CD4-positive, alpha-beta T cell treated with Interferon gamma for 1 hour (primary cell): Measurements from ENCODE around the gene STARD7.
"Not testable (repeated sequence)": the region's sequence is repeated elsewhere in the genome, so short reads cannot be mapped to it uniquely, and the experiment has no call there.

ENCODE experiments used
- DNase-seq: peaks from one replicate; pipeline ENCODE4 v3.0.0-alpha.2; 2020

The STARD7 gene

DNA sequence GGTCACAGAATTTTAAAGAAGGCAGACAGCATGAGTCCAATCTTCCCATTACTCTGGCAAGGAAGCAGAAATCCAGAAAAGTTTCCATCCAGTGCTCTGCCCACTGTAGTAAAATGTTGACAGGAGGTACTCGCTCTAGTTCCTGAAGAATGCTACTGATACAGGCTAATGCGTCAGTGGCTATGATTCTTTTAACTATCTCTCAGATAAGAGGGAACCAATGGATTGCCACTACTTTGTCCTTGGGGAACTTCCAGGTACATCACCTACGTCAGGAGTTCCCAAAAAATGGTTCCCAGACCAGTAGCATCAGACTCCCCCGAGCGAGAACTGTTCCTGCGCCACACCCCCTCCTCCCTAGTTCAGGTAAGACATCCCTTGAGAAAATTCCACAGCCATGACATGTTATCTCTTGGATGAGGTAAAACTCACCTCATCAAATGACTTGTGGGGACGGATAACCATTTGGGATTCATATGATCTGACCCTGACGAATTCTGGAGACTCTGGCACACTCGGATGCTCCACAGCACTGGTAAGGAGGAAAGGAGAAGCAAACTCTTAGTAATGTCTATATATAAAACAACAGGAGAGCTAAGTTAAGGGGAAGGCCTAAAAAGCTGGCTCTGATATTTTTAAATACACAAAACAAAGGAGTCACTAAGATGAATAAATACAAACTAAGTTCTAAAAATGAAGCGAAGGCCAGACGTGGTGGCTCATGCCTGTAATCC, 16.5 kb downstream of the STARD7 start:
- no peak for DNase-seq

DNA sequence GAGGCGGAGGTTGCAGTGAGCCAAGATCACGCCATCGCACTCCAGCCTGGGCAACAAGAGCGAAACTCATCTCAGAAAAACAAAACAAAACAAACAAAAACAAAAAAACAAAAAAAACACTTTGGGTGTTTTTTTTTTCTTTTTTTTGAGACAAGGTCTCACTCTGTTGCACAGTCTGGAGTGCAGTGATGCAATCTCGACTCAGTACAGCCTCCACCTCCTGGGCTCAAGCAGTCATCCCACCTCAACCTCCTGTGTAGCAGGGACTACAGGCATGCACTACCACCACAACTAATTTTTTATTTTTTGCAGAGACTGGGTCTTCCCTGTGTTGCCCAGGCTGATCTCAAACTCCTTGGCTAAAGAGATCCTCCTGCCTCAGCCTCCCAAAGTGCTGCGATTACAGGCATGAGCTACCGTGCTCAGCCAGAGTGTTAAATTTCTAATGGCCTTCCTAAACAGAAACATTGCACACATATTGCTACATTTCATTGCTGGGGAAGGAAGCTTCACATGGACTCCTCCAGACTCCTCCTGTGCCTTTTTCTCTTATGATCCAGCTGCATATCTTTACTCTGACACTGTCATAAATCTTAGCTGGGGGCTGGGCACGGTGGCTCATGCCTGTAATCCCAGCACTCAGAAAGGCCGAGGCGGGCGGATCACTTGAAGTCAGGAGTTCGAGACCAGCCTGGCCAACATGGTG, 19.7 kb downstream of the STARD7 start:
- DNase-seq = no peak

DNA sequence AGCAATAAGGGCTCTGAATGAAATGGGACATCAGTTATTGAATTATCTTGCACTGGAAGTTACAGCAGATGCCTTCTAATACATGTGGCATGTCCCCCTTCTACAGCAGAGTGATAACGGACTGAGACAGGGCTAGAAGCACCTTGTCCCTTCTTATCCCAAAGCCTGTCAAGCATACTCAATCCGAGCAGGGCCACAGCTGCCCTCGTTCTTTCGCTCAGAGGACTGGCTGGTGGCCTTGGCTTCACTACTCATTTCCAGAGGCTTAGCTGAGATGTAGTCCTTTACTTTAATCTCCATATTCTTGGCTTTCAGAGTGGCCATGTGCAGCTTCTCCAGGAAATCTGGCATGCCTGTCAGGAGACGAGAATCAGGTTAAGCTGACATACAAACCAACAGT, 22.1 kb downstream of the STARD7 start:
- DNase-seq = no peak

DNA sequence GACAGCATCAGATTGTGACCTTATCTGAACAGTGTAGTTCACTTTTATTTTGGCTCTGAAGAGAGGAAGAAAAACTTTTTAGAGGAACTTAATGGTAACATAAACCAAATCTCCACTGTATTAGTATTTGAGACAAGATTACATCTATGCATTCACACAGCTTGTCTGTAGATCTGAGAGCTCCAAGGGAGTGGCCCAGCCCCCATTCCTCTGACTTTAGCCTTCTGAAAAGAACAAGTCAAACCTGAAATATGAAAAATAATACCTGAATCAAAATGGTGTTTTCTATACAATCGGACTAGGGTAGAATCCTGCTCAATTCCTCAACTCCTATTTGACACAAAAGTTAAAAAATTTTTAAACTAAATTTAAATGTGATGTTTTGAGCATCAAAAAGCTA, 23.1 kb downstream of the STARD7 start:
- DNase-seq = no peak

DNA sequence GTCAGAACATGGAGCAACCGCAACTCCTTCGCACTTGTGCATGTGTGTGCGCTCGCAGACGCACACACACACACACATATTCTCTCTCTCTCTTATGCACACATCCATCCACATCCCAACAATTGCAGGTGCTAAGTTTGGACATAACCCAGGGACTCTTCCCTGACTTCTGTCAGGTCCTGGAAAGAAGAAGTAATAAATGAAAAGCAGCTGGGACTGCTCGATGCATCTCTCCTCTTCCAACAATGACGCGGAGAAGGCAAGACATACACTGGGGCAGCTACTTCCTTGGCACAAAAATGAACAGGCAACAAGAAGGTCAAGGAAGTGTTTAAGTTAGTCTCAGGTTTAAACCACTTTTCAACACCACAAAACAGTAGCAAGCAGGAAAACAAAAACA, 23.6 kb downstream of the STARD7 start:
- DNase-seq = no peak

DNA sequence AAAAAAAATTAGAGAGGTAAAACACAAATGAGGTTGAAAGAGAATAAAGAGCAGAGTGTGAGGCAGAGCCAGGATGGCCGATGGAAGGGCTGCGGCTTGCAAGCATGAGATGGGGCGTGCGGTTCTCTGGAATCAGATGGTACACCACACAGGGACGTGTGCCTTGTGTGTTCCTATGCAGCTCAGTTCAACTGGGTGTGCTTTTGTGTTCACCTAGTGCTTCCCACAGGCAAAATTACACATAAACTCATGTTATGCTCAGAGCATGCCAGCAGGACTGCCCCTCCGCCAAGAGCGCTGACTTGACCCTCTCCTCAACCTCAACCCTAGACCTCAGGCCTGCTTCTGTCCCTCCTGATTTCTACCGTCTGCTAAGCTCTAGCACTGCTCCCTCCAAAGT, 24.4 kb downstream of the STARD7 start:
- no peak for DNase-seq

DNA sequence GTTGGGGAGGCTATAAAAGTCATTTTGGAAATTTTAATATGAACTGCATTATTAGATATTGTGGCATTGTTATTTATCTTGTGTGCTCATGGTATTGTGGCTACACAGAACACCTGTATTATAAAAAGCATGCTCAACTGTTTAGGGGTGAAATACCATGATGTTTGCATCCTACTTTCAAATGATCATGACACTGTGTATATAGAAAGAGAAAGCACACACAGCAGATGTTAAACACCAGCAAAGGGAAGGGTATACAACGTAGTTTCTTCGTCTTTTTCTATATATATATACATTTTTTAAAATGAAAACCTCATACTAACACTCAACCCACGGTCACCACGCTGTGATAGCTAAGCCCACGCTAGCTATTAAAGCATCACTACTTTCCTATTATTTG, 27.1 kb downstream of the STARD7 start:
- no peak for DNase-seq

DNA sequence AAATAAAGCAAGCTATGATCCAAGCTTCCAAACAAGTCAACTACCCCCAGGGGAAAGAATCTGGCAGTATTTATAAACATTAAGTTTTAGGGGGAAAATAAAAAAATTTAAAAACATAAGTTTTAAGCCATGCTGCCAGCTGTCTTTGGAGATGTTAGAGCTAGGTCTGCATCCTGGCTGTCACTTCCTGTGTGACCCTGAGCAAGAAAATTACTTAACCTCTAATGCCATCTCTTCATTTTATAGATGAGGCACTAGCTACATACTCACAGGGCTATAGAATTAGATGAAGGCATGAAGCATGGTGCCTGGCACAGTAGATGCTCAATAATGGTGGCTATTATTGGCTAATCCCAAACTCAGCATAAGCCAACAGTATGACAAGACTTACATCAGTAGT, 28.1 kb downstream of the STARD7 start:
- DNase-seq = no peak

DNA sequence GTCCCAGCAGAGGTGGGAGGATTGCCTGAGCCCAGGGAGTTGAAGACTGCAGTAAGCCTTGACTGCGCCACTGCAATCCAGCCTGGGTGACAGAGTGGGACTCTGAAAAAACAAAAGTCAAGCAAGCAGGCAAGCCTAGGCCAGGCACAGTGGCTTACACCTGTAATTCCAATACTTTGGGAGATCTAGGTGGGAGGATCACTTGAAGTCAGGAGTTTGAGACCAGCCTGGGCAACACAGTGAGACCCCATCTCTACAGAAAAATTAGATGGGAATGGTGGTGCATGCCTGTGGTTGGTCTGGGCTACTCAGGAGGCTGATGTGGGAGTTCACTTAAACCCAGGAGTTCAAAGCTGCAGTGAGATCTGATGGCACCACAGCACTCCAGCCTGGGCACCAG, 28.6 kb downstream of the STARD7 start:
- DNase-seq = no peak

DNA sequence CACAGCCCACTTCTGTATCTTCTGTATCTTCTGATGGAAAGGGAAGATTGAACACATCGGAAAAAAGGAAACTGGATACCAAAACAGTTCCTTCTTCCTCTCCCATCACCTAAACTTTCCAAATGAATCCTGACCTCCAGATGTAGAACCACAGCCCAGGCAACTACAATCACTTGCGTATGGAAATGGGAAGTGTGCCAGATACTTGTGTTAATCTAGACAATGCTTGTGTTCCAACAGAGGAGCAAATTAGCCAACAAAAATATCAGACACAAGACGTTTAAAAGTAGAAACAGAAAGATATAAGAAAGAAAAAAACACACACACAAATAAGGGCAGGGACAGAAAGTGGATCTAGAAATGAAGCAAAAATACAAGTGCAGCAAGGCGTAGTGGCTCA, 32.0 kb downstream of the STARD7 start:
- DNase-seq = no peak

DNA sequence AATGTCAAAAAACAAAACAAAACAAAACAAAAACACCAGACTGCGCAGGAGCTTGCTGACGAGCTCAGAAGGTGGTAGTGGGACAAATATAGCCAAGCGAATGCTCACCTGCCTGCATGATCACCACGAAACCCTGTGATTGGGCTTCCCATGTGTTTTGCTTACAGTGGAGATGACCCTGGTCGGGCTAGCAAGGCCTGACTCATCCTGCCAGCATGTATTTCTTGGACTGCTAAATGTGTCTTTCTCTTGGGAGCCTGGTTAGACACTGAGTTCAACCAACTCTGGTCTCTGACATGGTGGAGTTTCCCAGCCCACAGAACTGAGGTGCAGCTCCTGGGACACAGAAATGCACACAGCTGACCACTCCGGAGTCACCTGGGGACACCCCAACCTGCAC, 32.7 kb downstream of the STARD7 start:
- DNase-seq = no peak

DNA sequence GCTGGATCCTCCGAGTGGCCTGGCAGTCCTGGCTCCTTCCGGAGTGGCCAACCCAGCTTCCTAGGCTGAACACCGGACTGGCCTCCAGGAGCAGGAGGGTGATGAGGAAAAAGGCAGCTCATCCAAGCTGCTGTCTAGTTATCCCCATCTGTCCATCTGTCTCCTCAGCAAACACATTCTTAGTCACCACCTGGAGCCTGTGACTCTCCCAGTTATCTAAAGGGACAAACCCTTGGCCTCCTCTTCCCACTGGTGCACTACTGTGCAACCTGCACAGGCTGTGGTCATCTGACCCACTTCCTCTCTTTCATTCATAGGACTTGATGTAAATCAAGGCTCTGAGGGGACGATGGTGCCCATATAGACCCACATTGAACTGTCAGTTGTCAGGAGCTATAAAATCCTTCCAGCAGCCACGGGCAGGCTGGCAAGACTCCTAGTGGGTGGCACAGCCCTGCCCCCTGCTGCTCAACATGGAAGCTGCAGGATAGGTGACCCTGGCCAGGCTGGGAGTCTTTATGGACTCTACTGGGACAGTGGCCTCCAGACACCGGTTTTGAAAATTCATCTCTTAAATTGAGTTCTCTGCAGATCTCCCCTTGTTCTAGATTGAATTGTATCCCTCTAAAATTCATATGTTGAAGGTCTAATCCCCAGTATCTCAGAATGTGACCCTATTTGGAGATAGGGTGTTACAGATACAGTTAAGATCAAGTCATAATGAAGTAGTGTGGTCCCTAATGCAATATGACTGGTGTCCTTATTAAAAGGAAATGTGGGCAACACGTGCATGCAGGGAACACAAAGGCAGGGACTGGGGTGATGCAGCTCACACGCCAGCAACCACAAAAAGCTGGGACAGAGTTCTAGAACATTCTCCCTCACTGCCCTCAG, 34.1 kb downstream of the STARD7 start:
- peak; percentile 79 for DNase-seq

DNA sequence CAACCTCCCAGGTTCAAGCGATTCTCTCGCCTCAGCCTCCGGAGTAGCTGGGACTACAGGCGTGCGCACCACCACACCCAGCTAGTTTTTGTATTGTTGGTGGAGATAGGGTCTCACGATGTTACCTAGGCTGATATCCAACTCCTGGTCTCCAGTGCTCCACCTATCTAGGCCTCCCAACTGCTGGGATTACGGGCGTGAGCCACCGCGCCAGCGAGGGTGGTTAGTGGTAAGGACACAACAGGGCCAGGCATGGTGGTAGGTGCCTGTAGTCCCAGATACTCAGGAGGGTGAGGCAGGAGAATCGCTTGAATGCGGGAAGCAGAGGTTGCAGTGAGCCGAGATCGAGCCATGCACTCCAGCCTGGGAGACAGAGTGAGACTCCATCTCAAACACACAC, 36.8 kb downstream of the STARD7 start:
- DNase-seq = no peak

DNA sequence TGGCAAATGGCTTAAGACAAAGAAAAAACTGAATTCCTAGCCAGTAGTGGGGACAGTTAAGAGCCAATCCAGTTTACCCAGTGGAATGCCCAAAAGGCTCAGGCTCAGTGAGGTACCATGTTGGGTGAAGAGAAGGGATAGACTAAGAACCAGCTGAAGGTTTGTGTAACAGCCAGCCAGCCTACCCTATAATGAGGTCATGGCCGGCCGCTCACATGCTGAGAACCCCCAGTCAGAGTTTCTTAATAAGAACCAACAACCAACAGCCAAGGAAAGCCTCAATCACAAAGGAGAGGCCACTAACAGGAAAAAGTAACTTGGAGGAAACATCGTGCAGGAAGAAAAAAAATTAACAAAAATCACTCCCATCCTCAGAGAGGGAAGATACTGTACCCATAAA, 38.0 kb downstream of the STARD7 start:
- DNase-seq = no peak

DNA sequence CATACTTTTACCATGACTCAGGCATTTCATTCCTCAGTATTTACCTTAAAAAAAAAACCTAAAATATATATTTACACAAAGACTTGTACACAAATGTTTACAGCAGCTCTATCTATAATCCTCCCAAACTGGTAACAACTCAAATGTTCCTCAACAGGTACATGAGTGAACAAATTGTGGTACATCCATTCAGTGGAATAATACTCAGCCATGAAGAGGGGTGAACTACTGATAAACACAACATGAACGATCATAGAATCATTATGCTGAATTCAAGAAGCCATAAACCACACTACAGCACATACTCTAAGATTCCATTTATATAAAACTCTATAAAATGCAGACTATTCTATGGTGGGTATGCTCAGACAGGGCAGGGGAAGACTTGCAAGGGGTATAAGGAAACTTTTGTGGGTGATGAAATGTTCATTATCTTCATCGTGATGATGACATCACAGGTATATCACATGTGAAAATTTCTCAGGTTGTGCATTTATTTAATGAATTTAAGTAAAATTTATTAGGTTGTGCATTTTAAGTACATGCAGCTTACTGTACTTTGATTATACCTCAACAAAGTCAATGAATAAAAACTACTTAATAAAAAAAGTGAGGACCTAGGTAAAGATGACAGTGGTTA, 38.6 kb downstream of the STARD7 start:
- no peak for DNase-seq

DNA sequence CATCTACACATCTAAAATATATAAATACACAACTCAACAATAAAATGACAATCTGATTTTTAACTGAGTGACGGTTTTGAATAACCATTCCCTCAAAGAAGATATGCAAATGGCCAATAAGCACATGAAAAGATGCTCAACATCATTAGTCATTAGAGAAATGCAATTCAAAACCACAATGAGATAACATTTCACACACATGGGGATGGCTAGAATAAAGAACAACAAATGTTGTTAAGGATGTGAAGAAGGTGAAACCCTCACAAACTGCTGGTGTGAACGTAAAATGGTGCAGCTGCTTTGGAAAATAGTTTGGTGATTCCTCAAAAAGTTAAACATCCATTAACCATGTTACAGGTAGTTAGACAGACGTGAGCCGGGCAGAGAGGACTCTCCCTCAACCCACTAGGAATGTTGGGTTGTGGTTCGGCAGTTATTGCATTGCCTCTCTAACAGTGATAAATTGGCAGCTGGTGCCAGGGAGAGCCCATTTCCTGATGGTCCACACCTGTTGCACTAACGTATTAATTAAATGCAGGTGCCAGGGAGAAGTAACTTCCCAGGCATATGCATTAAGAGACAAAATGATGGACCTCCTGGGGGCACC, 41.1 kb downstream of the STARD7 start:
- DNase-seq = no peak

DNA sequence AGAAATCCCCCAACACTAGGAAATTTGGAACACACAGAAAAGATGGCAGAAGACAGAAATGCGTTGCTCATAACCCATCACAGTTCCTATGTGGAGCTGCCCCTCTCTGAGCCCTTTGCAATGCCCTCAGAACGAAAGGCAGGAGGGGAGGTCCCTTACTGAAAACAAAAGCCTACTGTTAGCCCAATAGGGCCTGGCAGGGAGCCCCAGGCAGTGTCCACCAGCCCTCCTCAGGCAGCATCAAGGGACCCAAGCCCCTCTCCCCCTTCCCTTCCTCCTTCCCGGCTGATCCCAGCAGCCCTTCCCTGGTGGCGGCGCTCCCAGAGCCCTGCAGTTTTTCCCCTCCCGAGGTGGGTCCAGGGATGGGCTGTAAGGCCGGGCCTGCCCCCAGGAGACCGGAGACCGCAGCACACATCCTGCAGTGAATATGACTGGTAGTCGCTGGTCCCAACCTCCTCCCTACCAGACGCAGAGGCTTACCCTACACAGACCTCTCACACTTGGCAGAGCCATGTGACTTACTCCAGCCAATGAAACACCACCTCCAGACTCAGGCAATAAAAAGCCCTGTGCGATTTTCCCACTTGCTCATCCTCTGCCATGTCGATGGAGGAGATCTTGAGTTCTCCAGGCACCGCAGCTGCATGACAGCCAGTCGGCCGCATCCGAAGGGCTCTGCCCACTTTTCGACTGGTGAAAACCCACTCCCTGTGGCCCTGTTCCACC, 44.0 kb downstream of the STARD7 start:
- peak; percentile 68 for DNase-seq

DNA sequence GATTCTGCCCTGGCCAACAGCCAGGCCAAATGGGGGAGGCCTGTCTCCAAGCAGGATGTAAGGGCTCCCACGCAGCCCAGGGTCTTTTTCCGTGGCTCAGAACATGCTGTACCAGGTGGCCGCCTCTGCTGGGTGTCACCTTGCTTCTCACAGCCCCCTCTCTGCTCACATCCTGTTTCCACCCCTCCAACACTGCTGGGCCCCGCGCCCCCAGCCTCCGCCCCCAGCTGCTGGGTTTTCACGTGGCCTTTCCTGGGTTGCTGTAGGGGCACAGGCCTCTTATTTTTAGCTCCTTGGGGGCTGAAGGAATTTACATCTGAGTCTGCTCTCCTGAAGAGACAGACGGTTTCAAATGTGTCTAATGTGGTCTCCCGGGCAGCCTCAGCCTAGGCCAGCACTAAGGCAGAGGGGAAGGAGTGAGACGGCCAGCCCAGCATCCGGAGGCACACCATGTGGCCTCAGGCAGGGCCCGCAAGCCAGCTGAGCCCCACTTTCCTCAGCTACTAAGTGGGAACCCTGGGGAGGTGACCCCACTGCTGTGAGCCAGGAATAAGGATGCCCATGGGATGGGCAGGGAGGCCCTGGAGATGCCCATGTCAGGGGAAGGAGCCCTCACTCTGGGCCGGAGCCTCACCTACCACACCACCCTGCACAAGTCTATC, 44.7 kb downstream of the STARD7 start:
- peak; percentile 68 for DNase-seq

DNA sequence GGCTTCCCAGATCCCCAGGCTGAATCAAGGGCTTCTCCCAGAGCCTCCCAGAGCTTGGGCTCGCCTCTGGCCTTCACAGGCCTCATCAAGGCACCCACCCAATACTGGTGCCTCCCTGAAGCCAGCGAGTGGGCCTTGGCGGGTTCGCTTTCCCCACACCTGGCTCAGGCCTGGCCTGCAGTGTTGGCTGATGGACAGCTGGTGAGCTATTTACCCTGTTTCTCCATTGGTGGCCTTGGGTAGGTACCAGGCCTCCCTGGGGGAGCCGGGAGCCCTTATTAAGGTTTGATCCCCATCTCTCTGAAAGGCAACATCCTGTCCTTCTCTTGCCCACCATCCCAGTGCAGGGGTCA, 45.2 kb downstream of the STARD7 start:
- DNase-seq = no peak

DNA sequence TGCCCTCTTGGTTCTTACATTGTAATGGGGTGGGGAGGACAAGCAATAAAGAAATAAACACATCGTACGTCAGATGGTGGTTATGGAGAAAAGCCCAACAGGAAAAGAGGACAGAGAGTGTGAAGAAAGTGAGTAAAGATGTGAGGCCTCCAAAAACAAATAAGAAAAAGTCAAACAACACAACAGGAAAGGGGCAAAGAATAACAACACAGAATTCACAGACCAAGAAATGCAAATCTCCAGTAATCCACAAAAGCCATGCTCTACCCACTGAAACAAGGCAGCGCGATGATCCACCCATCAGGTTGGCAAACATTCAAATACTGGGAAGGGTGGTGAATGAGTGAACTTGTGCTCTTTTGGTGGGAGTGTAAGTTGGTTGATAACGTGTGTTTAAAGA, 46.7 kb downstream of the STARD7 start:
- DNase-seq = no peak

DNA sequence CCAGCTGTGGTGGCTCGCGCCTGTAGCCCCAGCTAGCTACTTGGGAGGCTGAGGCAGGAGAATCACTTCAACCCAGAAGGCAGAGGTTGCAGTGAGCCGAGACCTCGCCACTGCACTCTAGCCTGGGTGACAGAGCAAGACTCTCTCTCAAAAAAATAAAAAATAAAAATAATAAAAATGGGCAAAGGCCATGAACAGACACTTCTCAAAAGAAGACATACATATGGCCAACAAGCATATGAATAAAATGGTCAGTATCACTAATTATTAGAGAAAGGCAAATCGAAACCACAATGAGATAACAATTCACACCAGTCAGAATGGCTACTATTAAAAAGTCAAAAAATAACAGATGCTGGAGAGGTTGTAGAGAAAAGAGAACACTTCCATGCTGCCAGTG, 48.3 kb downstream of the STARD7 start:
- not testable (repeated sequence) for DNase-seq
